ENCODE measurements around the gene NADSYN1.

DNA sequence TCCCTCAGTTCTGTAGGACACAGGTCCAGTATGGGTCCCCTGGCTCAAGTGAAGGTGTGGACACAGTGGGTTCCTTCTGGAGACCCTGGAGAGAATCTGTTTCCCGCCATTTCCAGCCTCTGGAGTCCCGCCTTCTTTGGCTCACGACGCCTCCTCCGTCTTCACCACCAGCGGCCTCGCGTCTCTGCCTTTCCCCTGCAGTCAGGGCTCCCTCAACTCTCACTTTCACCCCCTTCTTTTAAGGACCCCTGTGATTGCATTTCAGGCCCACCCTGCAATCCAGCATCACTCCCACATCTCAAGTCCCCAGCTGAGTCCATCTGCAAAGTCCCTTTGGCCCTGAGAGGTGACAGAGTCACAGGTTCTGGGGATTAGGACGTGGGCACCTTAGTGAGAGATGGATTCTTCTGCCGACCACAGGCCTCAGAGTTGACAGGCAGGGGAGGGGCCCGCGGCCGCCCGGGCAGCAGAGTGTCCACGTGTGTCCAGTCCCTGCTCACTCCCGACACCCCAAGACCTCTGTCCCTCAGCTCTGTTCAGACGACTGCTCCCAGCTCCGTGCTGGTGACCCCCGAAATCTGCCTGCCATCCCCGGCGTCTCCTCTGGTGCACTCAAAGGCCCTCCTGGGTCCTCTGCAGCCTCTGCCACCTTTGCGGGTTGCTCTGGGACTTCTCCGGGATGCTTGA, 37.2 kb downstream of the NADSYN1 start:
- TF ChIP-seq NFIC (IDR thresholded peaks at IDR 0.05) (no peak), TAF1 (IDR thresholded peaks at IDR 0.05; ENCODE audit: low read depth) (no peak), REST (IDR thresholded peaks at IDR 0.05; ENCODE audit: low read depth) (no peak)

Data from Ishikawa (cell line).